ENCODE results near the gene SH3RF3. TPM values are rescaled to one million over a fixed set of nuclear protein-coding genes. Genes with fewer than 3 reads are reported as not detected.
"Not testable (repeated sequence)": the region's sequence is repeated elsewhere in the genome, so short reads cannot be mapped to it uniquely, and the experiment has no call there.

SH3RF3 gene
- total and polyA plus RNA-seq, 3 experiments from 2014 or later, result 0.24 to 0.31 (median 0.27) TPM

DNA sequence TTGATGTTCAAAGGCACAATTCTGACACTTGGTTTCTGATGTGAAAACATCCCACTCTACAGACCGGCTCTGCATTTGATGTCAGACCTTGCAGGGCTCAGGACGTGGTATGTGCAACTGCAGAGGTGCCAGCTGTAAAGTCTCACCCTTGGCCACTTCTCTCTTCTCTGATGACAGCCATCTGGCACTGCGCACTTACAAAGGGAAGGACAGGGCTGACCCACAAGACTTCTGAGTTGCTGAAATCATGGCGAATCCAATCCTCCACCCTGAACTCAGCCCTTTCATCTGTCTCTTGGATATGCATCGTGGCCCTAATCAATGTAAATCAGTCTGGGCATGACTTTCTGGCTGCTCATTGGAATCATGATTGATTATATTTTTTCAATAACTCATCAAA, 402.2 kb downstream of the SH3RF3 start:
- H3K4me1 ChIP-seq (ENCODE audit: insufficient read depth, low read length), result no peaks in the 10 kb centered on the region
- H3K4me3 Mint-ChIP-seq, result no peak overlapping the region
- no peaks in the 10 kb centered on the region for H3K4me1 Mint-ChIP-seq
- no peaks in the 10 kb centered on the region for H3K36me3 ChIP-seq (ENCODE audit: insufficient read depth, low read length)
- no peak overlapping the region for H3K4me3 ChIP-seq (ENCODE audit: low read length)
- H3K9me3 ChIP-seq (ENCODE audit: low read length), result no peaks in the 10 kb centered on the region
- no peak overlapping the region for H3K27ac Mint-ChIP-seq
- H3K27ac ChIP-seq (ENCODE audit: low read depth, low read length), result no peak overlapping the region
- CTCF ChIA-PET, result interaction anchor here (0.9 to 1.2 kb wide), 2 partner anchors 15 to 21 kb away, joined by 3 to 5 read pairs; no protein-coding TSS in a partner anchor
- H3K27me3 Mint-ChIP-seq, result peaks cover 7 to 38% of the 10 kb centered on the region in 2 donors
- H3K36me3 Mint-ChIP-seq, result no peaks in the 10 kb centered on the region
- no peaks in the 10 kb centered on the region for H3K27me3 ChIP-seq (ENCODE audit: insufficient read depth, low read length, poor library complexity, severe bottlenecking)
- DNase-seq, result no peak
- H3K9me3 Mint-ChIP-seq, result no peaks in the 10 kb centered on the region
- POLR2A ChIA-PET, result no interaction called here

GRCh38 chr2:109531896-109532727, 403.1 kb downstream of the SH3RF3 start:
- ChIA-PET CTCF (interaction anchor here (1.2 kb wide), 1 partner anchor 22 kb away, joined by 3 read pairs; no protein-coding TSS in a partner anchor), POLR2A (no interaction called here)
- no peak overlapping the region for H3K4me3 Mint-ChIP-seq
- H3K9me3 Mint-ChIP-seq, result no peaks in the 10 kb centered on the region
- H3K27ac Mint-ChIP-seq, result no peak overlapping the region
- Histone ChIP-seq H3K36me3 (ENCODE audit: insufficient read depth, low read length) (no peaks in the 10 kb centered on the region), H3K27me3 (ENCODE audit: insufficient read depth, low read length, poor library complexity, severe bottlenecking) (no peaks in the 10 kb centered on the region), H3K27ac (ENCODE audit: low read depth, low read length) (no peak overlapping the region), H3K9me3 (ENCODE audit: low read length) (no peaks in the 10 kb centered on the region), H3K4me1 (ENCODE audit: insufficient read depth, low read length) (no peaks in the 10 kb centered on the region), H3K4me3 (ENCODE audit: low read length) (no peak overlapping the region)
- H3K36me3 Mint-ChIP-seq, result no peaks in the 10 kb centered on the region
- peaks cover 7 to 42% of the 10 kb centered on the region in 2 donors for H3K27me3 Mint-ChIP-seq
- H3K4me1 Mint-ChIP-seq, result no peaks in the 10 kb centered on the region
- DNase-seq, result no peak

DNA sequence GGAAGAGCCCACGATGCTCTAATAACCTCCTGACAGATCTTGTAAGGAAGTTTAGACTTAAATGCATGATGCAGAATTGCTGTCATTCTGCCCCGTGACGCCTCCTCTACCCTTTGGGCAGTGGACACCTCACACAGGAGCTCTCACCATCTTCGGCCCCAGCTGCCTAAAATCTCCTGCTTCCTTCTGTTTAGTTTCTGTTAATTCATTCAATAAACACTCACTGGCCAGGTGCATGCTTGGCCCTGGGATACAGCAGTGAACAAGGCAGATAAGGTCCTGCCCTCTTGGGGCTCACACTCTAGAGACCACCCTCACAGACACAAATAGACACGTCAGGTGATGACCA, 403.7 kb downstream of the SH3RF3 start:
- no peaks in the 10 kb centered on the region for H3K27me3 ChIP-seq (ENCODE audit: insufficient read depth, low read length, poor library complexity, severe bottlenecking)
- no peaks in the 10 kb centered on the region for H3K4me1 Mint-ChIP-seq
- no peaks in the 10 kb centered on the region for H3K36me3 Mint-ChIP-seq
- no peak overlapping the region for H3K27ac Mint-ChIP-seq
- DNase-seq, result no peak
- H3K4me3 Mint-ChIP-seq, result no peak overlapping the region
- peaks cover 6 to 37% of the 10 kb centered on the region in 2 donors for H3K27me3 Mint-ChIP-seq
- POLR2A ChIA-PET, result no interaction called here
- H3K9me3 Mint-ChIP-seq, result no peaks in the 10 kb centered on the region
- CTCF ChIA-PET, result interaction anchor here (1.2 kb wide), 1 partner anchor 22 kb away, joined by 4 read pairs; no protein-coding TSS in a partner anchor
- H3K4me3 ChIP-seq (ENCODE audit: low read length), result no peak overlapping the region
- H3K9me3 ChIP-seq (ENCODE audit: low read length), result no peaks in the 10 kb centered on the region
- H3K27ac ChIP-seq (ENCODE audit: low read depth, low read length), result no peak overlapping the region
- no peaks in the 10 kb centered on the region for H3K4me1 ChIP-seq (ENCODE audit: insufficient read depth, low read length)
- H3K36me3 ChIP-seq (ENCODE audit: insufficient read depth, low read length), result no peaks in the 10 kb centered on the region

GRCh38 chr2:109533823-109534222, 404.8 kb downstream of the SH3RF3 start:
- Histone ChIP-seq H3K4me1 (ENCODE audit: insufficient read depth, low read length) (no peaks in the 10 kb centered on the region), H3K27ac (ENCODE audit: low read depth, low read length) (no peak overlapping the region), H3K27me3 (ENCODE audit: insufficient read depth, low read length, poor library complexity, severe bottlenecking) (no peaks in the 10 kb centered on the region), H3K4me3 (ENCODE audit: low read length) (no peak overlapping the region), H3K36me3 (ENCODE audit: insufficient read depth, low read length) (no peaks in the 10 kb centered on the region), H3K9me3 (ENCODE audit: low read length) (no peaks in the 10 kb centered on the region)
- no peak overlapping the region for H3K4me3 Mint-ChIP-seq
- peaks cover 3 to 29% of the 10 kb centered on the region in 2 donors for H3K27me3 Mint-ChIP-seq
- ChIA-PET POLR2A (no interaction called here), CTCF (interaction anchor here (1.2 to 1.4 kb wide), 3 partner anchors 11 to 23 kb away, joined by 3 to 4 read pairs (median 3); no protein-coding TSS in a partner anchor)
- no peaks in the 10 kb centered on the region for H3K4me1 Mint-ChIP-seq
- no peak for DNase-seq
- no peaks in the 10 kb centered on the region for H3K36me3 Mint-ChIP-seq
- H3K9me3 Mint-ChIP-seq, result no peaks in the 10 kb centered on the region
- H3K27ac Mint-ChIP-seq, result no peak overlapping the region

- no peak overlapping the region for H3K4me3 Mint-ChIP-seq
- H3K36me3 Mint-ChIP-seq, result no peaks in the 10 kb centered on the region
- H3K9me3 Mint-ChIP-seq, result no peaks in the 10 kb centered on the region
Measured at GRCh38 chr2:109535217-109535946, 406.4 kb downstream of the SH3RF3 start.

GRCh38 chr2:109536556-109536955, 407.6 kb downstream of the SH3RF3 start:
- CTCF ChIA-PET, result not testable (repeated sequence)
- peak overlapping the region in 1 of 8 donors; percentile 73 for H3K27ac Mint-ChIP-seq

More at GRCh38 chr2:109535217-109535946, 406.4 kb downstream of the SH3RF3 start:
- CTCF ChIA-PET, result interaction anchor here (0.7 to 1.1 kb wide), 2 partner anchors 10 to 13 kb away, joined by 3 read pairs; no protein-coding TSS in a partner anchor
- H3K4me1 Mint-ChIP-seq, result no peaks in the 10 kb centered on the region
- Histone ChIP-seq H3K9me3 (ENCODE audit: low read length) (no peaks in the 10 kb centered on the region), H3K27me3 (ENCODE audit: insufficient read depth, low read length, poor library complexity, severe bottlenecking) (no peaks in the 10 kb centered on the region), H3K4me3 (ENCODE audit: low read length) (no peak overlapping the region), H3K36me3 (ENCODE audit: insufficient read depth, low read length) (no peaks in the 10 kb centered on the region), H3K4me1 (ENCODE audit: insufficient read depth, low read length) (no peaks in the 10 kb centered on the region), H3K27ac (ENCODE audit: low read depth, low read length) (no peak overlapping the region)
- H3K27me3 Mint-ChIP-seq, result peaks cover 3 to 22% of the 10 kb centered on the region in 2 donors
- H3K27ac Mint-ChIP-seq, result no peak overlapping the region
- DNase-seq, result no peak
- POLR2A ChIA-PET, result no interaction called here

GRCh38 chr2:109537565-109538222, 408.7 kb downstream of the SH3RF3 start:
- no peak for DNase-seq
- Mint-ChIP-seq H3K27ac (no peak overlapping the region), H3K9me3 (no peaks in the 10 kb centered on the region), H3K36me3 (no peaks in the 10 kb centered on the region), H3K27me3 (peaks cover 9 to 28% of the 10 kb centered on the region in 2 donors), H3K4me3 (no peak overlapping the region), H3K4me1 (no peaks in the 10 kb centered on the region)
- ChIA-PET POLR2A (no interaction called here), CTCF (no interaction called here)
- Histone ChIP-seq H3K36me3 (ENCODE audit: insufficient read depth, low read length) (no peaks in the 10 kb centered on the region), H3K4me3 (ENCODE audit: low read length) (no peak overlapping the region), H3K27ac (ENCODE audit: low read depth, low read length) (no peak overlapping the region), H3K27me3 (ENCODE audit: insufficient read depth, low read length, poor library complexity, severe bottlenecking) (no peaks in the 10 kb centered on the region), H3K4me1 (ENCODE audit: insufficient read depth, low read length) (no peaks in the 10 kb centered on the region), H3K9me3 (ENCODE audit: low read length) (no peaks in the 10 kb centered on the region)

More at GRCh38 chr2:109536556-109536955, 407.6 kb downstream of the SH3RF3 start:
- peaks cover 9 to 24% of the 10 kb centered on the region in 2 donors for H3K27me3 Mint-ChIP-seq
- H3K9me3 ChIP-seq (ENCODE audit: low read length); H3K36me3 ChIP-seq (ENCODE audit: insufficient read depth, low read length); H3K9me3 Mint-ChIP-seq; H3K27ac ChIP-seq (ENCODE audit: low read depth, low read length); POLR2A ChIA-PET; H3K36me3 Mint-ChIP-seq; H3K4me1 ChIP-seq (ENCODE audit: insufficient read depth, low read length); H3K27me3 ChIP-seq (ENCODE audit: insufficient read depth, low read length, poor library complexity, severe bottlenecking); DNase-seq; H3K4me1 Mint-ChIP-seq; H3K4me3 Mint-ChIP-seq; H3K4me3 ChIP-seq (ENCODE audit: low read length): not testable (repeated sequence)

DNA sequence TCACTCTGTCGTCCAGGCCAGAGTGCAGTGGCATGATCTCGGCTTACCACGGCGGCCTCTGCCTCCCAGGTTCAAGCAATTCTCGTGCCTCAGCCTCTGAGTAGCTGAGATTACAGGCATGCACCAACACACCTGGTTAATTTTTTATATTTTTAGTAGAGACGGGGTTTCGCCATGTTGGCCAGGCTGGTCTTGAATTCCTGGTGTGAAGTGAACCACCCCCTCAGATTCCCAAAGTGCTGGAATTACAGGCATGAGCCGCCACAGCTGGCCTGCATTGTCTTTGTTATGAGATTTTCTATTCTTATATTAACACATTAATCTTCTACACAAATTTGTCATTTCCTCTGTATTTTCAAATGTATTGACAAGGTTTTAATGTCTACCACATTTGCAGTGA, 409.5 kb downstream of the SH3RF3 start:
- no peak for DNase-seq
- CTCF ChIA-PET, result no interaction called here
- POLR2A ChIA-PET, result no interaction called here
- Histone ChIP-seq H3K4me3 (ENCODE audit: low read length) (no peak overlapping the region), H3K27me3 (ENCODE audit: insufficient read depth, low read length, poor library complexity, severe bottlenecking) (no peaks in the 10 kb centered on the region), H3K36me3 (ENCODE audit: insufficient read depth, low read length) (no peaks in the 10 kb centered on the region), H3K4me1 (ENCODE audit: insufficient read depth, low read length) (no peaks in the 10 kb centered on the region), H3K27ac (ENCODE audit: low read depth, low read length) (no peak overlapping the region), H3K9me3 (ENCODE audit: low read length) (no peaks in the 10 kb centered on the region)
- Mint-ChIP-seq H3K27me3 (peaks cover 9 to 28% of the 10 kb centered on the region in 2 donors), H3K27ac (no peak overlapping the region), H3K4me1 (no peaks in the 10 kb centered on the region), H3K4me3 (no peak overlapping the region), H3K9me3 (no peaks in the 10 kb centered on the region), H3K36me3 (no peaks in the 10 kb centered on the region)

Measured in CD8-positive, alpha-beta memory T cell (primary cell).